Measurements from ENCODE around the gene CXCL11.

Gene CXCL11

GRCh38 chr4:76035799-76036380 is at the start of gene CXCL11:
Gene CXCL11 (minus strand): TSS chr4:76036070. CDS start chr4:76035987, 83 bp downstream.
- TF ChIP-seq ZFX (IDR thresholded peaks at IDR 0.05; ENCODE audit: borderline replicate concordance) (no peak), CTCF (IDR thresholded peaks at IDR 0.05) (no peak)

GRCh38 chr4:76084542-76084941 is 48.7 kb upstream of the CXCL11 start:
- TF ChIP-seq CTCF (IDR thresholded peaks at IDR 0.05) = no peak
- no peak for TF ChIP-seq ZFX (IDR thresholded peaks at IDR 0.05; ENCODE audit: borderline replicate concordance)
- no peak overlapping the region for H3K27ac ChIP-seq

More at GRCh38 chr4:76035799-76036380, at the start of gene CXCL11:
- no peak within 1 kb of the TSS for H3K27ac ChIP-seq

DNA sequence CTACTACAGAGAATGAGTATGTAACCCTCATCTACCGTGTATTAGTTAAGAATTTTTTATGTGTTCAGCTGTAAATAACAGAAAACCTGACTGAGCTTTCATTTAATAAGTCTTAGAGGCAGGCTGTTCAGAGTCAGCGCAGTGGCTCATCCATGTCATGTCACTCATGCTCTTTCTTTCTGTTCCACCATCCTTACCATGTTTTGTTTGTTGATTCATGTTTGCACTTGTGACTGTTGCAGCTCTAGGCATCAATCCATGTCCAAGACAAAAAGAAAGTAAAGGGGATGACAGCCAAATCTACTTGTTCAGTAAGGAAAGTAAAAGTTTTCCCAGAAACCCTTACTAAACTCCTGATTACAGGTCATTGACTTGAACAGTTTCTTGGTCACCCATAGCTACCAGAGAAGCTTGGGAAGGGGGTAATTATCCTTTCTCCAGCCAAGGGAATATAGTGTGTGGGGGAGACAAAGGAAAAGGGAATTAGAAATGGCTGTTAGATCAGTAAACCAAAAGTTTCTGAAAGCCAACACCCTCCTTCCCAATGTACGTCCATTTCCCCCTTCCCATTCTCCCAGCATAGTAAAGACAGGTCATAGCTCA is 47.6 kb upstream of the CXCL11 start:
- no peak overlapping the region for H3K27ac ChIP-seq
- TF ChIP-seq ZFX (IDR thresholded peaks at IDR 0.05; ENCODE audit: borderline replicate concordance) = no peak
- no peak for TF ChIP-seq CTCF (IDR thresholded peaks at IDR 0.05)

DNA sequence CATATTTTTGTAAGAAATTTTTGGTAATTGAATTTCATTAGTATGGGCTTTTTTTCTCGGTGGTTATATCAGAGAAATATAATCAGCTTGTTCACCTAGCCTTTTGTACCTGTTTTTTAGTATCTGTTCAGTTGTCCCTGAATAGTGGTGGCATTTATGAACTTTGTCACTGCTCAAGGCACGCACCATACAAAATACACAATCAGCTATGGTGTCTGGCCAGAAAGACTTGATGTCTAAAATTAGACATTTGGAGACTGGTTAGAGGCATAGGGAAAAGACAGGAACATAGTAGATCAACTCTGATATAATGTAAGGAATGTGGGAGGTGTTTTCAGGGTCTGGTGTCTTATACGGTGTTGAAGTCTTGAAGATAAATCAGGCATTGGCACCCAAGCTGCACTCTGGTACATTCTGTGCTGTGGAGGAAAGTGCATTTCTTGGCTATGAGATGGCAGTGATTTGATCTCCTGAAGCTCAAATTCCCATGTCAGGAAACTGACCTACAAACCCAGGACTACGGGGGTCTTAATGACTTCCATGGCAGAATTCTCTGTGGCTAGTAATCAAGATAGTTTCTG is 42.3 kb upstream of the CXCL11 start:
- H3K27ac ChIP-seq = no peak overlapping the region
- TF ChIP-seq ZFX (IDR thresholded peaks at IDR 0.05; ENCODE audit: borderline replicate concordance) = no peak
- TF ChIP-seq CTCF (IDR thresholded peaks at IDR 0.05) = no peak

DNA sequence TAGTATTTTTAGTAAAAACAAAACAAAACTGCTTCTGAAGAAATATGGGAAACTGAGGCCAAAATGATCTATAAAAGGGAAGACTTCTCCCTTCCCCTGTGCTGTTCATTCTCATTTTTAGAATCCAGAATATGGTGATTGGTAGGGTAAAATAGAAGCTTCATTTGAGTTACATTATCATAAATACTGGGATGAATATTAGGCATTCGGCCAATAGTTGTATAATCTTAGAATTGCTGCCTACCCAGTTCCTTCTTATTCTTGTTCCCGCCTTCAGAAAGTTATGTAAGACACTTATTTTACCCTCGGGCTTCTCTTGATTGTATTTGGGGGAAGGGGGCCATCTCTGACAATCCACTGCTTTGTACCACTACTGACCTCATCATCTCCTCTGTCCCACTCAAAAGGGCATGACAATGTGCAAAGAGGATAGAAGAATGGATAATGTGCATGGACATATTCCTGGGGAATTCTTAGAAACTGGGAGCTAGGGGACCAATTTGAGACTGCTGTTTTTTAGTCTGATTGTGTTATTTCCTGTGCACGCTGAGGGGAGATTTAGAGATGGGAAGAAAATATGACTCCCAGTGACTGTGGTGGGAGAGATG is 39.2 kb upstream of the CXCL11 start:
- H3K27ac ChIP-seq = no peak overlapping the region

DNA sequence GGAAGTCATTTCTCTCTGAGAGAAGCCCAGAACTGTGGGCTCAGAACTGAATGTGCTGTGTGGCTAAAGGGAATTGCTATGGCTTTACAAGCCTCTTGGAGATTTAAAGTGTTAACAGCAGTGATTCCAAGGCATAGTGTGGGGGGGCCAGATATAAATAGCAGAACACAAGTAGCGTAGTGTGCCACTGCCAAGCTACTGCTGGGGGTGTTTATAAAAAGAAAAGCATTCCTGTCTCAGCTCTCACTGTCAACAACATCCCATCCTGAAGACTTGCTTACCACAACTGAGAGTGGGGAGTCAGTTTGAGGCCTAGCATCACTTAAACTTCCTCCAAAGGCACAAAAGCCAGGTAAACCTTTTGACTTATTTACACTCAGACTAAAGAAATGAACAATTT is 38.6 kb upstream of the CXCL11 start, which contains the start of gene ART3:
ART3 (plus strand) TSS at position 242 of the 400 bp plus-strand sequence. CDS start 1,181 bp downstream, outside the sequence.
- H3K27ac ChIP-seq = no peak within 1 kb of the TSS
- no peak for TF ChIP-seq ZFX (IDR thresholded peaks at IDR 0.05; ENCODE audit: borderline replicate concordance)
- no peak for TF ChIP-seq CTCF (IDR thresholded peaks at IDR 0.05)

More for the DNA sequence above, 39.2 kb upstream of the CXCL11 start:
- no peak for TF ChIP-seq ZFX (IDR thresholded peaks at IDR 0.05; ENCODE audit: borderline replicate concordance)
- TF ChIP-seq CTCF (IDR thresholded peaks at IDR 0.05) = no peak
